ENCODE measurements around the gene KRT82.

- TF ChIP-seq CTCF (IDR thresholded peaks at IDR 0.05): no peak
- TF ChIP-seq POLR2AphosphoS5 (IDR thresholded peaks at IDR 0.05; ENCODE audit: insufficient read depth in 1 of 2, low read depth in 1 of 2): no peak
- TF ChIP-seq POLR2A (IDR thresholded peaks at IDR 0.05): no peak
These were observed 38.8 kb upstream of the KRT82 start for GRCh38 chr12:52444647-52445595.

Measured in vagina (tissue), 2 donors.